ENCODE results near the gene CREG2. TPM values are rescaled to one million over a fixed set of nuclear protein-coding genes. Genes with fewer than 3 reads are reported as not detected.

CREG2 gene
- total RNA-seq, 1 donor from 2014 or later: not detected

DNA sequence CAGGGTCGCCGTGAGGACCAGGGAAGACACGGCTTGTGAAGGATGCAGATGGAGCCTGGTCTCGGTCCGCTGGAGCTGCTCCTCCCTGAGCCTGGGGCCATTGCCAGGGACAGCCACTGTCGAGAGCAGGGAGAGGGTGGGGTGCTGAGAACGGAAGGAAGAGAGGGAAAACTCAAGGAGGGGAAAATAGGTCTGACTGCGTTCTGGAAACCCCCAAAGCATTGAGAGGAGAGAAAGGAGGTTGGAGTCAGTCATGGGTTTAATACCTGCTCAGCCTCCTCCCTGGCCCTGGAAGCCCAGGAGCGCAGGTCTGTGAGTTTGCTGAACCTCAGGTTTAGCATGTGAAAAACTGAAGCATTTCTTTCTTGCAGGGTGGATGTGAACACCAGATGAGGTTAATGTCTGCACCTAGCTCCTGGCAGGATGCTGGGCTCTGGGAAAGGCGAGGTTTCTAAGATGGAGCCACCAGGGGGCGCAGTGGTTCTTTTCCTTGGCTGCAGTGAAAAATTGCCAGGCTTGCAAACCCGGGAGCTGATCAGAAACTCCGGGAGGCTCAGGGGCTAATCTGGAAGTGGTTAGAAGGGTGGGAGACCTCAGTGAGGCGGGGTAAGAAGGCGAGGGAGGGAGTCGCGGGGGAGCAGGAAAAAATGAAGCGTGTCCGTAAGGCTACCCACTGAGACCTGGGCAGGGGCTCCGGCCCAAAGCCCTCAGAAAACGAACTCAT lies 45.2 kb downstream of the CREG2 start:
- intact Hi-C loops (cut with DNase I): no loop called here
- no peaks in the 10 kb centered on the region for H3K36me3 ChIP-seq
- H3K9me3 ChIP-seq: no peaks in the 10 kb centered on the region
- peaks cover 20% of the 10 kb centered on the region for H3K4me1 ChIP-seq
- TF ChIP-seq, protein P1, sequence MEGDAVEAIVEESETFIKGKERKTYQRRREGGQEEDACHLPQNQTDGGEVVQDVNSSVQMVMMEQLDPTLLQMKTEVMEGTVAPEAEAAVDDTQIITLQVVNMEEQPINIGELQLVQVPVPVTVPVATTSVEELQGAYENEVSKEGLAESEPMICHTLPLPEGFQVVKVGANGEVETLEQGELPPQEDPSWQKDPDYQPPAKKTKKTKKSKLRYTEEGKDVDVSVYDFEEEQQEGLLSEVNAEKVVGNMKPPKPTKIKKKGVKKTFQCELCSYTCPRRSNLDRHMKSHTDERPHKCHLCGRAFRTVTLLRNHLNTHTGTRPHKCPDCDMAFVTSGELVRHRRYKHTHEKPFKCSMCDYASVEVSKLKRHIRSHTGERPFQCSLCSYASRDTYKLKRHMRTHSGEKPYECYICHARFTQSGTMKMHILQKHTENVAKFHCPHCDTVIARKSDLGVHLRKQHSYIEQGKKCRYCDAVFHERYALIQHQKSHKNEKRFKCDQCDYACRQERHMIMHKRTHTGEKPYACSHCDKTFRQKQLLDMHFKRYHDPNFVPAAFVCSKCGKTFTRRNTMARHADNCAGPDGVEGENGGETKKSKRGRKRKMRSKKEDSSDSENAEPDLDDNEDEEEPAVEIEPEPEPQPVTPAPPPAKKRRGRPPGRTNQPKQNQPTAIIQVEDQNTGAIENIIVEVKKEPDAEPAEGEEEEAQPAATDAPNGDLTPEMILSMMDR (IDR thresholded peaks at IDR 0.05): peak; percentile 87
- DNase-seq (peak; percentile 83), ATAC-seq (peak; percentile 84)
- H3K4me3 ChIP-seq: no peak overlapping the region
- no peaks in the 10 kb centered on the region for H3K27me3 ChIP-seq
- H3K27ac ChIP-seq: no peak overlapping the region

- Histone ChIP-seq H3K36me3 (no peaks in the 10 kb centered on the region), H3K4me3 (no peak overlapping the region), H3K27me3 (no peaks in the 10 kb centered on the region), H3K27ac (no peak overlapping the region), H3K9me3 (no peaks in the 10 kb centered on the region), H3K4me1 (peaks cover 20% of the 10 kb centered on the region)
- intact Hi-C loops (cut with DNase I): no loop called here
- TF ChIP-seq, protein P1 (IDR thresholded peaks at IDR 0.05): no peak
- no peak for DNase-seq
- peak; percentile 37 for ATAC-seq
Measured at GRCh38 chr2:101341421-101341820, 45.9 kb downstream of the CREG2 start.

- Histone ChIP-seq H3K27ac (peak overlapping the region; percentile 48), H3K4me3 (no peak overlapping the region), H3K4me1 (peaks cover 20% of the 10 kb centered on the region), H3K9me3 (no peaks in the 10 kb centered on the region), H3K27me3 (no peaks in the 10 kb centered on the region), H3K36me3 (no peaks in the 10 kb centered on the region)
- intact Hi-C loops (cut with DNase I): no loop called here
- ATAC-seq: peak; percentile 83
- TF ChIP-seq, protein P1 (IDR thresholded peaks at IDR 0.05): no peak
- DNase-seq: no peak
Measured at GRCh38 chr2:101340141-101340551, 47.2 kb downstream of the CREG2 start.

DNA sequence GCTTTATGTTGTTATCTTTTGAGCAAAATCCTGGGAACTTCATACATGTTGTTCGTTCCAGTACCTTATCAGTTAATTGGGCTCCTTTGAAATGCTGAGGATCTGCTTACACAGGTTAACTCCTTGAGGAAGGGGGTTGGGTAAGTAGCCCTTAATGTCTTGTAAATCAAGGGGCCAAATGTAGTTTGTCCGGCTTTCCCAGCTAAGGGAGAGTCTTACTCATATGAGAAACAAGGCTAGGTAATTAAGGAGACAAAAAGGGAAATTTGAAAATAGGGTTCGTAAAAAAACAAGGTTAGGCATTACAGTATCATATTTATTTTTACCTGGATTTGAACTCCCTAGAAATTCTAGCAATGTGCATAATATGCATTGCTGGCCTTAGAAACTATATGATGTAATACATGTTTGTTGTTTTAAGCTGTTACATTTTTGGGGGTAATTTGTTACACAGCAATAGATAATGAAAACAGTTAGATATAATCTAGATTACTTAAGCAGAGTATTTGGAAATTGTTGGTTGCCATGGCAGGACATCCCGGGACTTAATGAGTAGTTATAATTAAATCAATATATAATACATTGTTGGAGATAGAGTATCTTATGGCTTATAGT lies 47.9 kb downstream of the CREG2 start:
- intact Hi-C loops (cut with DNase I): no loop called here
- Histone ChIP-seq H3K9me3 (no peaks in the 10 kb centered on the region), H3K4me1 (peaks cover 20% of the 10 kb centered on the region), H3K4me3 (no peak overlapping the region), H3K27me3 (no peaks in the 10 kb centered on the region), H3K36me3 (no peaks in the 10 kb centered on the region), H3K27ac (no peak overlapping the region)
- DNase-seq (no peak), ATAC-seq (no peak)
- TF ChIP-seq, protein P1 (IDR thresholded peaks at IDR 0.05): no peak

DNA sequence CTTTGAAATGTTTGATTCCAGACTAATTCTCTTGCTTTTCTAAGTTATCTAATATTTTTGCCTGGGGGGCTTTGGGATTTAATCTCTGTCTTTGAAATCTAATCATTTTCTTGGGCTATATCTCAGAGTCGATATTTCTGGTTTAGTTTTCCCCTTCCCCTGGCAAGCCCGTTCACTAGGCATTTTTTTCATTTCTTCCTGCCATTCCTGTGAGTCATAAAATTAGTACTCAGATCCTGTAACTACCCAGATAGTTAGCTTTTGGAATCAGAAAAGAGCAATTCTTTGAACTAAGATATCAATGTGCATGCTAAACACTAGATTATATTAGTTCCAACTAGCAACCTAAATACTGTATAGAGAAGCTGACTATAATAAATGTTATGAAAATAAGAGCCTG lies 49.4 kb downstream of the CREG2 start:
- DNase-seq (no peak), ATAC-seq (no peak)

More for the DNA sequence above, 49.4 kb downstream of the CREG2 start:
- no peak overlapping the region for H3K4me3 ChIP-seq
- H3K9me3 ChIP-seq: no peaks in the 10 kb centered on the region
- no peak overlapping the region for H3K27ac ChIP-seq
- TF ChIP-seq, protein P1 (IDR thresholded peaks at IDR 0.05): no peak
- no peaks in the 10 kb centered on the region for H3K36me3 ChIP-seq
- H3K27me3 ChIP-seq: no peaks in the 10 kb centered on the region
- H3K4me1 ChIP-seq: peaks cover 20% of the 10 kb centered on the region
- intact Hi-C loops (cut with DNase I): no loop called here

Data from upper lobe of right lung (tissue), 1 donor.